Limb (tissue), 2 donors: ENCODE results near the gene GABRB2.
"Not testable (repeated sequence)": the region's sequence is repeated elsewhere in the genome, so short reads cannot be mapped to it uniquely, and the experiment has no call there.

Experiments used
- DNase-seq, 2 donors: peaks; one replicate each; pipeline ENCODE4 v3.0.0-alpha.2; 2016; ENCODE audit errors: extremely low spot score in 2 of 2

The GABRB2 gene

GRCh38 chr5:161256957-161257356 lies 289.6 kb downstream of the GABRB2 start:
- no peak for DNase-seq

- not testable (repeated sequence) for DNase-seq
Measured at GRCh38 chr5:161252955-161253354, 293.6 kb downstream of the GABRB2 start.

GRCh38 chr5:161246749-161247148 lies 299.8 kb downstream of the GABRB2 start:
- DNase-seq, result no peak

- not testable (repeated sequence) for DNase-seq
Measured at GRCh38 chr5:161245846-161246245, 300.7 kb downstream of the GABRB2 start.
